B cell (primary cell): ENCODE measurements around the gene CD6. TPM values are rescaled to one million over a fixed set of nuclear protein-coding genes. Genes with fewer than 3 reads are reported as not detected.

Experiments used
- ATAC-seq: fragments of 200-7000 bp; cut with Tn5 transposase; one replicate; pipeline ENCODE4 v1.10.0; 2021; ENCODE audit warnings: low read depth, mild to moderate bottlenecking, moderate number of reproducible peaks, moderate library complexity
- CTCF ChIA-PET: fragments of 350-600 bp; sonication (Branson Sonifier 250); formaldehyde crosslinking; loops from one replicate; lab custom pipeline; 2021; ENCODE audit warnings: antibody characterized with exemption, inconsistent platforms; lab: Charles Lee
- POLR2A ChIA-PET: fragments of 350-600 bp; sonication (Branson Sonifier 250); formaldehyde crosslinking; loops from one replicate; lab custom pipeline; 2021; ENCODE audit warnings: antibody characterized with exemption; lab: Charles Lee
- DNase-seq: peaks from one replicate; pipeline ENCODE4 v3.0.0; 2013
- H2AFZ ChIP-seq: 2 replicates; pipeline ENCODE4 v1.6.1; 2012; ENCODE audit warnings: mild to moderate bottlenecking, low read depth, low read length; ENCODE audit not compliant: insufficient read depth, poor library complexity, severe bottlenecking
- H3K27ac ChIP-seq, 2 donors: 1 replicate in 1 of 2; 2 replicates in 1 of 2; pipeline ENCODE4 v1.5.1; 2012 to 2013; ENCODE audit warnings: low read length in 2 of 2, mild to moderate bottlenecking in 2 of 2, moderate library complexity in 1 of 2
- H3K27me3 ChIP-seq, 4 experiments: fragments of 200-600 bp in 1 of 4; sonication (generic) in 1 of 4; replicated peaks in 1 of 4; 1 replicate in 2 of 4; 2 replicates in 2 of 4; pipeline versions ENCODE4 v1.6.1 to v1.7.0; 2013 to 2016; ENCODE audit warnings: low read length in 3 of 4, mild to moderate bottlenecking in 2 of 4, mixed read lengths in 1 of 4, moderate library complexity in 1 of 4; ENCODE audit not compliant: insufficient read depth in 4 of 4, control insufficient read depth in 3 of 4; ENCODE audit errors: control extremely low read depth in 1 of 4
- H3K36me3 ChIP-seq, 2 experiments: replicated peaks in 1 of 2; 1 replicate in 1 of 2; 2 replicates in 1 of 2; pipeline versions ENCODE4 v1.6.1 to v1.7.1; 2013; ENCODE audit warnings: low read length in 1 of 2; ENCODE audit not compliant: insufficient read depth in 2 of 2, control insufficient read depth in 1 of 2; ENCODE audit errors: control extremely low read depth in 1 of 2, extremely low read depth in 1 of 2
- H3K4me1 ChIP-seq, 2 donors: fragments of 200-600 bp in 1 of 2; sonication (generic) in 1 of 2; 1 replicate in 1 of 2; 2 replicates in 1 of 2; pipeline versions ENCODE4 v1.5.1 to v1.6.1; 2013 to 2017; ENCODE audit warnings: low read length in 2 of 2; ENCODE audit not compliant: control insufficient read depth in 2 of 2, insufficient read depth in 2 of 2
- H3K4me2 ChIP-seq: replicated peaks from 2 replicates; pipeline ENCODE3; 2012; ENCODE audit warnings: mild to moderate bottlenecking, low read depth, low read length; ENCODE audit not compliant: poor library complexity, severe bottlenecking
- H3K4me3 ChIP-seq, 5 experiments: fragments of 200-600 bp in 1 of 5; sonication (generic) in 1 of 5; 1 replicate in 3 of 5; 2 replicates in 2 of 5; pipeline versions ENCODE4 v1.5.1 to v1.7.0; 2011 to 2016; ENCODE audit warnings: low read length in 4 of 5, mild to moderate bottlenecking in 4 of 5, low read depth in 2 of 5, control low read depth in 1 of 5, moderate library complexity in 1 of 5; ENCODE audit not compliant: insufficient read depth in 1 of 5; ENCODE audit errors: control extremely low read depth in 1 of 5, extremely low read depth in 1 of 5
- H3K79me2 ChIP-seq: fragments of 200-600 bp; sonication (generic); one replicate; pipeline ENCODE4 v1.6.0; 2016; ENCODE audit warnings: low read length; ENCODE audit not compliant: control insufficient read depth, insufficient read depth
- H3K9ac ChIP-seq: fragments of 200-600 bp; sonication (generic); 2 replicates; pipeline ENCODE4 v1.6.1; 2017; ENCODE audit warnings: mild to moderate bottlenecking, low read length, moderate library complexity
- H3K9me3 ChIP-seq, 3 donors: one replicate each; pipeline versions ENCODE4 v1.6.1 to v1.7.1; 2013; ENCODE audit warnings: low read length in 2 of 3; ENCODE audit not compliant: control insufficient read depth in 2 of 3, insufficient read depth in 1 of 3; ENCODE audit errors: control extremely low read depth in 1 of 3
- H4K20me1 ChIP-seq: 2 replicates; pipeline ENCODE4 v1.6.0; 2012; ENCODE audit warnings: mild to moderate bottlenecking, low read length; ENCODE audit not compliant: insufficient read depth, control insufficient read depth, poor library complexity, severe bottlenecking
- H3K27ac Mint-ChIP-seq: one replicate; pipeline ENCODE4 v1.8.0; 2021; ENCODE audit warnings: mixed read lengths
- H3K27me3 Mint-ChIP-seq: one replicate; pipeline ENCODE4 v1.8.0; 2021; ENCODE audit warnings: mixed read lengths
- H3K4me1 Mint-ChIP-seq: one replicate; pipeline ENCODE4 v1.8.0; 2021; ENCODE audit warnings: mixed read lengths
- H3K4me3 Mint-ChIP-seq: one replicate; pipeline ENCODE4 v1.8.0; 2021; ENCODE audit warnings: mixed read lengths
- H3K9me3 Mint-ChIP-seq: one replicate; pipeline ENCODE4 v1.8.0; 2022; ENCODE audit warnings: mixed read lengths; ENCODE audit not compliant: insufficient read depth
- EZH2 ChIP-seq: IDR thresholded peaks from 2 replicates; pipeline ENCODE4 v1.6.1; 2012; ENCODE audit warnings: borderline replicate concordance, low read depth, mild to moderate bottlenecking, moderate library complexity, low read length; ENCODE audit not compliant: insufficient read depth, poor library complexity, severe bottlenecking
- WGBS: methylation state at CpG from one replicate; pipeline ENCODE4 v1.1.5; 2013; ENCODE audit warnings: missing lambda C conversion rate; ENCODE audit not compliant: insufficient coverage; 5-methylcytosine and 5-hydroxymethylcytosine counted together
- intact Hi-C: fragments of 100-400 bp; cut with micrococcal nuclease; formaldehyde crosslinking; loops from one replicate; pipeline ENCODE4 v1.10.0; 2022
- polyA plus RNA-seq: library from polyadenylated mRNA; depleted of rRNA; stranded (reverse); fragments of >200 nt; gene quantifications from 2 replicates; pipeline ENCODE4 v1.2.3, GENCODE V29; 2012
- total RNA-seq, 2 donors: library from RNA; stranded (reverse); fragments of 120-200 nt in 1 of 2; gene quantifications; 1 replicate in 1 of 2; 2 replicates in 1 of 2; pipeline versions ENCODE4 v1.2.3 to v1.2.4, GENCODE V29; 2013 to 2022
- TF ChIP-seq, protein P1 (sequence below): fragments of 200-600 bp; IDR thresholded peaks from one replicate; pipeline ENCODE4 v1.8.0; 2022; ENCODE audit warnings: antibody characterized with exemption, mild to moderate bottlenecking

The CD6 gene
- total and polyA plus RNA-seq, 2 donors (not counting 1 experiment from before 2014, with no cell fraction given), result 9.3 to 13.6 TPM

- H3K9me3 ChIP-seq, result no peaks in the 10 kb centered on the region
- Mint-ChIP-seq H3K4me1 (peaks cover 39% of the 10 kb centered on the region), H3K4me3 (peak overlapping the region; percentile 21), H3K9me3 (no peaks in the 10 kb centered on the region), H3K27ac (peak overlapping the region; percentile 62), H3K27me3 (no peaks in the 10 kb centered on the region)
- peak overlapping the region; percentile 29 for H3K4me2 ChIP-seq
- ChIA-PET CTCF (interaction anchor here (0.7 to 2.1 kb wide), 7 partner anchors 9 to 203 kb away, joined by 3 to 10 read pairs (median 4); no protein-coding TSS in a partner anchor), POLR2A (interaction anchor here (0.5 to 2.4 kb wide), 2 partner anchors 15 to 1286 kb away, joined by 3 to 13 read pairs; no protein-coding TSS in a partner anchor)
- intact Hi-C loops, result loop anchor here (5.0 kb wide), 1 partner anchor 112 kb away; the partner anchor contains the start of gene CCDC86
- DNase-seq (peak; percentile 76), ATAC-seq (peak; percentile 6)
- H3K27ac ChIP-seq, result peak overlapping the region; percentile 54 to 98
- H3K36me3 ChIP-seq, result no peaks in the 10 kb centered on the region
- peaks cover 11% of the 10 kb centered on the region for H4K20me1 ChIP-seq
- 14% methylated on average over 2 of the region's 5 CpGs for WGBS
- peak overlapping the region; percentile 9 for H2AFZ ChIP-seq
- H3K4me3 ChIP-seq, result no peak overlapping the region
- H3K4me1 ChIP-seq, result peaks cover 37 to 51% of the 10 kb centered on the region in 2 donors
- H3K27me3 ChIP-seq, result no peaks in the 10 kb centered on the region
- TF ChIP-seq EZH2, result no peak
- TF ChIP-seq, protein P1, sequence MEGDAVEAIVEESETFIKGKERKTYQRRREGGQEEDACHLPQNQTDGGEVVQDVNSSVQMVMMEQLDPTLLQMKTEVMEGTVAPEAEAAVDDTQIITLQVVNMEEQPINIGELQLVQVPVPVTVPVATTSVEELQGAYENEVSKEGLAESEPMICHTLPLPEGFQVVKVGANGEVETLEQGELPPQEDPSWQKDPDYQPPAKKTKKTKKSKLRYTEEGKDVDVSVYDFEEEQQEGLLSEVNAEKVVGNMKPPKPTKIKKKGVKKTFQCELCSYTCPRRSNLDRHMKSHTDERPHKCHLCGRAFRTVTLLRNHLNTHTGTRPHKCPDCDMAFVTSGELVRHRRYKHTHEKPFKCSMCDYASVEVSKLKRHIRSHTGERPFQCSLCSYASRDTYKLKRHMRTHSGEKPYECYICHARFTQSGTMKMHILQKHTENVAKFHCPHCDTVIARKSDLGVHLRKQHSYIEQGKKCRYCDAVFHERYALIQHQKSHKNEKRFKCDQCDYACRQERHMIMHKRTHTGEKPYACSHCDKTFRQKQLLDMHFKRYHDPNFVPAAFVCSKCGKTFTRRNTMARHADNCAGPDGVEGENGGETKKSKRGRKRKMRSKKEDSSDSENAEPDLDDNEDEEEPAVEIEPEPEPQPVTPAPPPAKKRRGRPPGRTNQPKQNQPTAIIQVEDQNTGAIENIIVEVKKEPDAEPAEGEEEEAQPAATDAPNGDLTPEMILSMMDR, result no peak
- H3K9ac ChIP-seq, result no peak overlapping the region
- H3K79me2 ChIP-seq, result peaks cover 34% of the 10 kb centered on the region
These were observed 17.1 kb upstream of the CD6 start for GRCh38 chr11:60954421-60954820.

GRCh38 chr11:60955571-60955970 lies 15.9 kb upstream of the CD6 start:
- Mint-ChIP-seq H3K4me3 (no peak overlapping the region), H3K9me3 (no peaks in the 10 kb centered on the region), H3K27ac (peak overlapping the region; percentile 32), H3K4me1 (peaks cover 29% of the 10 kb centered on the region), H3K27me3 (no peaks in the 10 kb centered on the region)
- H3K36me3 ChIP-seq, result no peaks in the 10 kb centered on the region
- H3K79me2 ChIP-seq, result peaks cover 23% of the 10 kb centered on the region
- H3K9me3 ChIP-seq, result no peaks in the 10 kb centered on the region
- no peak overlapping the region for H3K9ac ChIP-seq
- CTCF ChIA-PET, result interaction anchor here (0.7 to 1.6 kb wide), 2 partner anchors 125 to 174 kb away, joined by 3 to 5 read pairs; no protein-coding TSS in a partner anchor
- POLR2A ChIA-PET, result no interaction called here
- H3K27ac ChIP-seq, result no peak overlapping the region
- intact Hi-C loops, result no loop called here
- H3K27me3 ChIP-seq, result no peaks in the 10 kb centered on the region
- no peak overlapping the region for H2AFZ ChIP-seq
- no peak for ATAC-seq
- peak; percentile 23 for DNase-seq
- H3K4me2 ChIP-seq, result no peak overlapping the region
- no peak overlapping the region for H3K4me3 ChIP-seq
- H3K4me1 ChIP-seq, result peaks cover 26 to 39% of the 10 kb centered on the region in 2 donors
- TF ChIP-seq EZH2, result no peak
- TF ChIP-seq, protein P1, result no peak
- 55% methylated on average over 4 of the region's 5 CpGs for WGBS
- no peaks in the 10 kb centered on the region for H4K20me1 ChIP-seq
